Measurements from ENCODE around the gene PTDSS2. TPM values are rescaled to one million over a fixed set of nuclear protein-coding genes. Genes with fewer than 3 reads are reported as not detected.
"Not testable (repeated sequence)": the region's sequence is repeated elsewhere in the genome, so short reads cannot be mapped to it uniquely, and the experiment has no call there.

PTDSS2 gene
- total RNA-seq, result 25.9 and 40.7 TPM in 2 replicates

GRCh38 chr11:449889-450808 is at the start of gene PTDSS2:
PTDSS2 (plus strand) TSS chr11:450279; CDS start chr11:450456, 177 bp downstream.
- peak; percentile 90 for DNase-seq (ENCODE audit: low read depth)

- DNase-seq (ENCODE audit: low read depth), result not testable (repeated sequence)
Observed at GRCh38 chr11:401196-401595, 48.9 kb upstream of the PTDSS2 start.

- no peak for DNase-seq (ENCODE audit: low read depth)
Observed at GRCh38 chr11:403021-403760, 46.9 kb upstream of the PTDSS2 start.

GRCh38 chr11:403761-404431 is 46.2 kb upstream of the PTDSS2 start:
- DNase-seq (ENCODE audit: low read depth), result no peak

- no peak for DNase-seq (ENCODE audit: low read depth)
Observed at GRCh38 chr11:404551-405264, 45.4 kb upstream of the PTDSS2 start.

- no peak for DNase-seq (ENCODE audit: low read depth)
Observed at GRCh38 chr11:405323-405953, 44.6 kb upstream of the PTDSS2 start.

GRCh38 chr11:405954-406795 is 43.9 kb upstream of the PTDSS2 start:
- DNase-seq (ENCODE audit: low read depth), result no peak

GRCh38 chr11:406796-407650 is 43.1 kb upstream of the PTDSS2 start:
- DNase-seq (ENCODE audit: low read depth), result peak; percentile 42

GRCh38 chr11:407651-408123 is 42.4 kb upstream of the PTDSS2 start:
- no peak for DNase-seq (ENCODE audit: low read depth)

GRCh38 chr11:408154-409007 is 41.7 kb upstream of the PTDSS2 start:
- no peak for DNase-seq (ENCODE audit: low read depth)

GRCh38 chr11:409008-409599 is 41.0 kb upstream of the PTDSS2 start:
- no peak for DNase-seq (ENCODE audit: low read depth)

- no peak for DNase-seq (ENCODE audit: low read depth)
Observed at GRCh38 chr11:409600-410483, 40.2 kb upstream of the PTDSS2 start.

- DNase-seq (ENCODE audit: low read depth), result not testable (repeated sequence)
Observed at GRCh38 chr11:410711-411110, 39.4 kb upstream of the PTDSS2 start.

- not testable (repeated sequence) for DNase-seq (ENCODE audit: low read depth)
Observed at GRCh38 chr11:411520-411919, 38.6 kb upstream of the PTDSS2 start.

- no peak for DNase-seq (ENCODE audit: low read depth)
Observed at GRCh38 chr11:412641-413119, 37.4 kb upstream of the PTDSS2 start.
